PC-3 (cell line): Measurements from ENCODE around the gene TCF20.

Experiments used
- EZH2phosphoT487 ChIP-seq: fragments of 300-600 bp; sonication (generic); IDR thresholded peaks from 2 replicates; pipeline ENCODE4 v1.6.1; 2018; ENCODE audit warnings: mild to moderate bottlenecking, antibody characterized with exemption, low read length, borderline replicate concordance
- TF ChIP-seq, protein P1 (sequence below): fragments of 300-600 bp; sonication (generic); conservative IDR thresholded peaks from 2 replicates; pipeline ENCODE4 v1.5.1; 2017; ENCODE audit warnings: antibody characterized with exemption, low read depth, mild to moderate bottlenecking, low read length

DNA sequence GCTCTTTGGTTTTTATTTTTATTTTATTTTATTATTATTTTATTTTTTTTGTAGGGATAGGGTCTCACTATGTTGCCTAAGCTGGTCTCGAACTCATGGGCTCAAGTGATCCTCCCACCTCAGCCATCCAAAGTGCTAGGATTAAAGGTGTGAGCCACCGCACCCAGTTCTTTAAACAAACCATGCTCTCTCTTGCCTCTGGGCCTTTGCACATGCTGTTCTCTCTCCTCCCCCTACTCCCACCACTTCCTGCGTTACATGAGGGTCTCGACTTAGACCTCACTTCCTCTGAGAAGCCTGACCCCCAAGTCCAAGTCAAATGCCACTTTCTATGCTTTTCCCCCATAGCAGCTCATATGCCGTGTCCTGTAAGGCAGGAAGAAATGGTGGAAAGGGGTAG lies 15.2 kb upstream of the TCF20 start:
- TF ChIP-seq, protein P1, sequence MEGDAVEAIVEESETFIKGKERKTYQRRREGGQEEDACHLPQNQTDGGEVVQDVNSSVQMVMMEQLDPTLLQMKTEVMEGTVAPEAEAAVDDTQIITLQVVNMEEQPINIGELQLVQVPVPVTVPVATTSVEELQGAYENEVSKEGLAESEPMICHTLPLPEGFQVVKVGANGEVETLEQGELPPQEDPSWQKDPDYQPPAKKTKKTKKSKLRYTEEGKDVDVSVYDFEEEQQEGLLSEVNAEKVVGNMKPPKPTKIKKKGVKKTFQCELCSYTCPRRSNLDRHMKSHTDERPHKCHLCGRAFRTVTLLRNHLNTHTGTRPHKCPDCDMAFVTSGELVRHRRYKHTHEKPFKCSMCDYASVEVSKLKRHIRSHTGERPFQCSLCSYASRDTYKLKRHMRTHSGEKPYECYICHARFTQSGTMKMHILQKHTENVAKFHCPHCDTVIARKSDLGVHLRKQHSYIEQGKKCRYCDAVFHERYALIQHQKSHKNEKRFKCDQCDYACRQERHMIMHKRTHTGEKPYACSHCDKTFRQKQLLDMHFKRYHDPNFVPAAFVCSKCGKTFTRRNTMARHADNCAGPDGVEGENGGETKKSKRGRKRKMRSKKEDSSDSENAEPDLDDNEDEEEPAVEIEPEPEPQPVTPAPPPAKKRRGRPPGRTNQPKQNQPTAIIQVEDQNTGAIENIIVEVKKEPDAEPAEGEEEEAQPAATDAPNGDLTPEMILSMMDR = no peak
- no peak for TF ChIP-seq EZH2phosphoT487
